Endometrial microvascular endothelial cells (primary cell): ENCODE measurements around the gene FXYD7. TPM values are rescaled to one million over a fixed set of nuclear protein-coding genes. Genes with fewer than 3 reads are reported as not detected.

Experiments
- in situ Hi-C: cut with HindIII; loops from 2 replicates; pipeline ENCODE4 v1.10.0; 2017; ENCODE audit warnings: low sequenced_read_pairs, low pct_unique_long_range_greater_than_20kb; ENCODE audit errors: inconsistent ontology term
- total RNA-seq: library from RNA; depleted of rRNA; stranded (reverse); fragments of >200 nt; gene quantifications from one replicate; pipeline ENCODE4 v1.2.3, GENCODE V29; 2015; ENCODE audit errors: inconsistent ontology term

FXYD7 gene
- total RNA-seq, 1 donor from 2014 or later: not detected

- in situ Hi-C loops: no loop called here
Measured at GRCh38 chr19:35108730-35109129, 34.3 kb upstream of the FXYD7 start.

GRCh38 chr19:35109395-35110112 is 33.5 kb upstream of the FXYD7 start:
- in situ Hi-C loops: no loop called here

DNA sequence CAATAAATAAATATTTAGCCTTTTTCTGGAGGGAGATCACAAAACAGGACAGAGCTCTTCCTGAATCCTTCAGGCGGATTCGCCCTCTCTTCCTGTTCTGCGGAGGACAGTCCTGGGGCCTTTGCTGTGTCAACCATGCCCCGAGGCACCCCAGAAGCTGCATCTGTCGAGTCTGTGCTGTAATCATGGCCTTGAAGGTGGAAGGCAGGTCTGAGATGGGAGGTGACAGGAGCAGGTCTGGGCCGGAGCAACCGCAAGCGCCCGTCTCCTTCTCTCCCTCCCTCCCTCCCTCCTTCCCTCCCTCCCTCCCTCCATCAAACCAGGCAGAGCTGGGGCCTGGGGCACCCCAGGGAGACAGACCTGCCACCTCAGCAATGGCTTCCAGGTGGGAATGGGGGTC is 32.1 kb upstream of the FXYD7 start:
- in situ Hi-C loops: no loop called here

DNA sequence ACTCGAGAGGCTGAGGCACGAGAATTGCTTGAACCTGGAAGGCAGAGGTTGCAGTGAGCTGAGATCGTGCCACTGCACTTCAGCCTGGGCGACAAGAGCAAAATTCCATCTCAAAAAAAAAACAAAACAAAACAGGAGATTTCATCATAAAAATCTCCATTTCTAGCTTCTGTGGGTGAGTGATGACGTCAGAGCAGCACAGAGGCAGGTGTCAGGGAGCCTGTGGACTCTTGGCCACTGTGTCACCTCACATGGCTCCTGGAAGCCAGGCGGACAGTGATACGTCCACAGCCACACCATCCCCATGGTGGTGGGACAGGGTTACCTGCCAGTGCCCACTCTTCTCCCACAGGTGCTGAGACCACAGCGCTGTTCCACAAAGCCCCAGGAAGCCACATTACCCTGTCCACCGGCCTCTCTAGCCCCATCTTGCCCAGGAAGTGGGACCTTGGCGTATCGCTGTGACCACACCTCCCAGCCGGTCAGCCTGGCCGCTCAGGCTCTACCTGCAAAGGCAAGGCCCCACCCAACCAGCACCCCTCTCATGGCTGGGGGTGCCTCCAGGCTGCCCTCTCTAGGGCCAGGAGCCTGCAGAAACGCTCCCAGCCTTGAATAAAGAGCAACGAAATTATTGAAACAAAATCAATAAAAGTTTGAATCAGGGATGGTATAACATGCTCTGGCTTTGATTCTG is 29.9 kb upstream of the FXYD7 start:
- in situ Hi-C loops: no loop called here

DNA sequence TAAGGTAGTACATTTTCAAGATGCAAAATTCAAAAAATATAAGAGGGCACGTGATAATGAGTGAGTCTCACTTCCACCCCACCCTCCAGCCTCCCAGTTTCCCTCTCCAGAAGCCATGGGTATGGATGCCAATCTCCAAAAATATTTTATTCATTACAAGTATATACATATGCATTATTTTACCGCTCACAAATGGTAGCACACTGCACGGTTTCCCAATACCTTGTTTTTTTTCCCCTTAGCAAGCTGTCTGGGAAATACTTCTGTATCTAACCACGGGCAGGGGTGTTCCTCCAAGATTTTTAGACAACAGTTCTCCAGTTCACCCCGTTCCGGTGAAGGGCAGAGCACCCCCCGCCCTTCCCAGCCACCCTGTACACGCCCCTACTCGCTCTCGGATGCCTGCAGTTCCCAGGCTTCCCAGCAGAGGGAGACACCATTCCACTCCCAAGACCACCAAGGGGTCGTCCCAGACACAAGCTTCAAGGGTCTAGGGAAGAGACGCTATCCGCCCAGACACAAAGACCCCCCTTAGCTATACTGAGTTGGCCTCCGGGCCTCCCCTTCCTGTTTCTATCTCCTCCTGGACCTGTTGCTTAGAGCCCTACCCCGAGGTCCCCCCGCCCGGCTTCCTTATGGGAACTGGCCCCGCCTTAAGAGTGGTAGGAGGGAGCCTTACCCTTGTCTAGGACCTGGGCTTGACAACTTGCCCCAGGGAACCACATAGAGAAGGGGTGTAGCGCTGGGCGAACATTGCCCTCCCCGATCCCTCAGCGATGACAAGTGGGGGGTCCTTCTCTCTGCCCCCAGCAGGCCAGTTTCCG is 28.5 kb upstream of the FXYD7 start:
- in situ Hi-C loops: no loop called here

DNA sequence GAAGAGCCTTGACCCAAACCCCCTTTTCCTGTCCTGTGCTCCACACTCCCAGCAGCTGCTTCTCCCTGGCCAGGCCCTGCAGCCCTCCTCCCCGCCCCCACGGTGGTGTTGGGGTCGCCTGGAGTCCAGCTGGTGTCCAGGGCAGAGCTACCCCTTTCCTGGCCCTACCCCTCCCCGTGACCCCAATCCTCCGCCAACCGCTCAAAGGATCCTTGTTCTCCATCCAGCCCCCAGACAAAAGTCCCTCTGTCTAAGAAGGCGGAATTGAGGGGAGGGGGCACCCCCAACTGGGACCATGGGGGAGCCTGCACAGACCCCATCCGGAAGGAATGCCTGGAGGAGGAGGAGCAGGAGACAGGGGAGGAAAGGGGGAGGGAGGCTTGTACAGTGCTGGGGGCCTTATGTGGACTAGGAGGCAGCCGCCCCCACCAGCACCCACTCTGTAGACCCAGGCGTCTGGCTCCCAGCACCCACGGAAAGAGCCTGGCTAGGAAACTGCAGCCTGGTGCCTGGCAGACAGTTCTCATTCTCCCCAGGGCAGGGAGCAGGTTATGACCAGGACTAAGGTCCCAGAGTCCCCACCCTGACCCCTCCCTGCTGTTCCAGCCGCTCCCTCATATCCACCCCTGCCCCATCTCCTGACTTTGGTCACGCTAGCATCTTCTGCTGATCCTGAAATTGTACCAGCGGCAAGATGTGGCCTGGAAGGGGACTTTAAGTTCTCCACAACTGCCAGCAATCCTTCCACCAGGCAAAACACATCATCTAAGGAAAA is 27.7 kb upstream of the FXYD7 start, which contains the start of gene FXYD3:
Gene FXYD3 (plus strand): TSS at position 647 of the 775 bp plus-strand sequence. CDS start 3,554 bp downstream, outside the sequence.
- in situ Hi-C loops: no loop called here

DNA sequence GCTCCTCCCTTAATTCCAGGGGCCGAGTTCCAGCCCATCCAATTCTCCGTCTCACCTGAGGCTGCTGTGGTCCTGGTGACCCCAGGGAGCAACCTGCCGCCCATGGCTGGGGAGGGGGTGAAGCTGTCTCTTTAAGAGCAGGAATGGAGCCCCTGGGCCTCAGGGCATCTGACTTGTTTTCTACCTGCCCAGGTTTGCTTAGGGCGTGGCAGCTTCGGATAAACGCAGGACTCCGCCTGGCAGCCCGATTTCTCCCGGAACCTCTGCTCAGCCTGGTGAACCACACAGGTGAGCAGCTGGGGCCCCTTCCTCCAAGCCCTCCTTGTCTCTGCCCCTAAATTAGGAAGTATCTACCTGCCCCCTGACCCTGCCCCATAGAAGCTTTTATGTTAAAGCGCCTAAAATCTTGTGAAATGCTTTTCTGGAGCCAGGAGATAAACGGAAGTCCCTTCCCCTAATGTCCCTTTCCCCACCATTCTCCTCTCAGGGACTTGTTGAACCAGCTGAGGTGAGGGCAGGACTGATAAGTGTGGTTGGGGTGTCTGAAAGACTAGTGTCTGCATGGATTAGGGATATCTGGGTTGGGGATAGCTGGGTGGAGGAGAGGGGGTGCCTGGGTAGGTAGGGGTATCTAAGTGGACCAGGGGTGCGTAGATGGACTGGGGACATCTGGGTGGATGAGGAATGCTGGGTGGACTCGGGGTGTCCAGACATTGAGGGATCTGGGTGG is 26.8 kb upstream of the FXYD7 start:
- in situ Hi-C loops: no loop called here

DNA sequence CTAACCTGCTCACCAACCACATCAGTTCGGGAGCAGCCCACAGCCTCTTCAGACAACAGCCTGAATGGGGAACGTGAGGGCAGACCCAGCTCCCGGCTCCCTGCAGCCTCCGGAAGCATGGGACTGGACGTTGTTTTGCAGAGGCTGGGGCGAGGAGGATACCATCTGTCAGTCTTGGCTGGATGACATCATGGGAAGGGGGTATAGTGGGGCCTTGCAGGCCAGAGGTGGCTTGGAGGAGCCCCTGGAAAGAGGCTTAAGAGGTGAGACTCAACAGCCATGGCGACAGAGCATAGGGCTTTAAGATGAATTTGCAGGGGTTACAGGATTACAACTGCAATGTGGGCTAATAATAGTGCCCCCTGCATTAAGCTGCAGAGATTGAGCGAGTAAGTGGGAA is 25.9 kb upstream of the FXYD7 start:
- in situ Hi-C loops: no loop called here

GRCh38 chr19:35117799-35118198 is 25.3 kb upstream of the FXYD7 start:
- in situ Hi-C loops: no loop called here

DNA sequence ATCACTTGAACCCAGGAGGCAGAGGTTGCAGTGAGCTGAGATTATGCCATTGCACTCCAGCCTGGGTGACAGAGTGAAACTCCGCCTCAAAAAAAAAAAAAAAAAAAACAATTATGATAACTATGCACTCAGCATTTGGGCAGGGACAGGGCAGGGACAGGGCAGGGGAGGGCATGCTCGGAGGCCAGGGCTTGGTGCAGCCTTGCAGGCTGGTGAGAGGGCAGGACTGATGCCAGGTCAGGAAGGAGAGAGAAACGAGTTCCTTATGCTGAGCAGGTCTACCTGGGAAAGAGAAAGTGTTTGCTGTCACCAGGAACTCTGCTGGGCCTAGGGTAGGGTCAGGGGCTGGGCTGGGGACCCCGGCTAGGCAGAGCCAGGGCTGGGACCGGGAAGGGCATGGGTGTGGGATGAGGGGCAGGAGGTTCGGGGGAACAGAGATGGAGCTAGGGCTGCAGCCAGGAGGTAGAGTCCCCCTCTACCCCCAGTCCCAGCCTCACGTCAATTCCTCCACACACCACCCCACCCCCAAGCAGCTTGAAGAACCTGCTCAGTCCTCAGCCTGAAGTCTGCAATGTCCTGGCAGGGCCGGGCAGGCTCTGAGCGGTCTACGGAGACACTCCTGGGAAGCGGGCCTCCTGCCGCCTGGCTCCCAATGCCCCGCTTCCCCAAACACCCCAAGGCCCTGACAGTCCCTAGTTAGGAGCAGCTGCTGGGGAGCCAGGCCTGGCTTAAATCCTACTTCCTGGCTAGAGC is 24.6 kb upstream of the FXYD7 start:
- in situ Hi-C loops: no loop called here

GRCh38 chr19:35119091-35119490 is 24.0 kb upstream of the FXYD7 start:
- in situ Hi-C loops: no loop called here

DNA sequence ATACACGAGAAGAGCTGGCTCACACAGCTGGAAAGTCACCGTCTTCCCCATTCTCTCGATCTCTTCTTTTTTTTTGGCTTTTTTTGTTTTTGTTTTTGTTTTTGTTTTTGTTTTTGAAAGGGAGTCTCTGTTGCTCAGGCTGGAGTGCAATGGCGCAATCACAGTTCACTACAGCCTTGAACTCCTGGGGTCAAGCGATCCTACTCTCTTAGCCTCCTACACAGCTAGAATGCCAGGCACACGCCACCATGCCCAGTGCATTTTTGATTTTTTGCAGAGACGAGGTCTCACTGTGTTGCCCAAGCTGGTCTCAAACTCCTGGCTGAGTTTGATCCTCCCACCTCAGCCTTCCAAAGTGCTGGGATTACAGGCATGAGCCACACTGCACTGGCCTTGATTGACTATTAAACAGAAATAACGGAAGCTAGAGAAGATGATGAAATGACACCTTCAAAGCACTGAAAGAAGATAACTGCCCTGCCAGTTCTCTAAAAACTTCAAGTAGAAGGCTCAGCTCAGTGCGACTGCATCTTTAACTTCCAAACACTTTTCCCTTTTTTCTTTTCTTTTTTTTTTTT is 23.4 kb upstream of the FXYD7 start:
- in situ Hi-C loops: no loop called here

GRCh38 chr19:35120492-35120891 is 22.6 kb upstream of the FXYD7 start:
- in situ Hi-C loops: no loop called here

DNA sequence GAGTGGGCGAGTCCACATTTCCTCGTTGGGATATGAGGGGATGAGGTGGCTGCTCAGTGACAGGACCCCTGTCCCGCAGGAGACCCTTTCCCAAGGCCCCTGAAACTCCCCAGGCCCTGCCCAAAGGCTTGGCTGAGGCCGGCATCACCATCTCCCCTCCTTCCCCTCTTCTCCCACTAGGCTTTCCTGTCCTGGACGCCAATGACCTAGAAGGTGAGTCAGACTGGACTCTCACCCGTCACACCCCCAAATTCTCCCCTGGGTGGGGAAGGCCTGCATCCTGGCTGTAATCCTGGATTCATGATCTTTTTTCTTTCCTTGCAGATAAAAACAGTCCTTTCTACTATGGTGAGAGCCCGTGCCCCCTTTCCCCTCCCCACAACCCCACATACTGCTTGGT is 22.2 kb upstream of the FXYD7 start:
- in situ Hi-C loops: no loop called here

DNA sequence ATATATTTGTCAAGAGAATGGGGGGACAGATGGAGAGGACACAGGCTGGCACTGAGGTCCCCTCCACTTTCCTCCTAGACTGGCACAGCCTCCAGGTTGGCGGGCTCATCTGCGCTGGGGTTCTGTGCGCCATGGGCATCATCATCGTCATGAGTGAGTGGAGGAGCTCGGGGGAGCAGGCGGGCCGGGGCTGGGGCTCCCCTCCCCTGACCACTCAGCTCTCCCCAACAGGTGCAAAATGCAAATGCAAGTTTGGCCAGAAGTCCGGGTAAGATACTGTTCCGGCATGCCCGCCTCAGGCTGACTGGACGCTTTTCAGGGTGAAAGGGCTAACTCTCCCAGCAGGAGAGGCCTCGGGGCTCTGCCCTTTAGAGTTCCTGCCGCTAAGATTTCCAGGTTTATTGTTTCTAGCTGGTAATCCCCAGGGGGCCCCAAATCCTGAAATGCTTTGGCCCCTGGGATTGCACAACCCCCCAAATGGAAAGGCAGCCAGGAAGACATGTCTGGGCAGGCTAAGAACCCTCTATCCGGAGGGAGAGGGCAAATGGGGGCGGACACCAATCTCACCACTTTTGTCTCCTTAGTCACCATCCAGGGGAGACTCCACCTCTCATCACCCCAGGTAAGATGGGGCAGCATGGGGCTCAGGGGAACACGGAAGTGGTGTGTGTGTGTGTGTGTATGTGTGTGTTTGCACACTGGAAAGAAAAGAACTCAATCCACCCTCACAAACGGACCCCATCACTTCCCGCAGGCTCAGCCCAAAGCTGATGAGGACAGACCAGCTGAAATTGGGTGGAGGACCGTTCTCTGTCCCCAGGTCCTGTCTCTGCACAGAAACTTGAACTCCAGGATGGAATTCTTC is 20.1 kb upstream of the FXYD7 start:
- in situ Hi-C loops: no loop called here

DNA sequence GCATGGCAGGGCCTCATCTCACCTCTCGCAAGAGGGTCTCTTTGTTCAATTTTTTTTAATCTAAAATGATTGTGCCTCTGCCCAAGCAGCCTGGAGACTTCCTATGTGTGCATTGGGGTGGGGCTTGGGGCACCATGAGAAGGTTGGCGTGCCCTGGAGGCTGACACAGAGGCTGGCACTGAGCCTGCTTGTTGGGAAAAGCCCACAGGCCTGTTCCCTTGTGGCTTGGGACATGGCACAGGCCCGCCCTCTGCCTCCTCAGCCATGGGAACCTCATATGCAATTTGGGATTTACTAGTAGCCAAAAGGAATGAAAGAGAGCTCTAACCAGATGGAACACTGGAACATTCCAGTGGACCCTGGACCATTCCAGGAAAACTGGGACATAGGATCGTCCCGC is 19.5 kb upstream of the FXYD7 start:
- in situ Hi-C loops: no loop called here
